IMR-90 (cell line): ENCODE data around the gene TRPM3.

ENCODE experiments used
- BHLHE40 ChIP-seq: fragments of 150-350 bp; IDR thresholded peaks from 2 replicates; pipeline ENCODE4 v1.6.1; 2016; ENCODE audit warnings: mild to moderate bottlenecking, low read depth, low read length
- FOS ChIP-seq: fragments of 150-350 bp; IDR thresholded peaks from 2 replicates; pipeline ENCODE4 v1.6.1; 2016; ENCODE audit warnings: low read depth, low read length
- NFE2L2 ChIP-seq: fragments of 150-350 bp; IDR thresholded peaks from 2 replicates; pipeline ENCODE4 v1.6.1; 2016; ENCODE audit warnings: low read depth, mild to moderate bottlenecking, low read length
- POLR2A ChIP-seq: IDR thresholded peaks from 2 replicates; pipeline ENCODE4 v1.6.1; 2012; ENCODE audit warnings: mild to moderate bottlenecking, low read depth, low read length
- RAD21 ChIP-seq: IDR thresholded peaks from 2 replicates; pipeline ENCODE4 v1.6.1; 2012; ENCODE audit warnings: low read length, improper control_type of control experiment
- RFX5 ChIP-seq: IDR thresholded peaks from 2 replicates; pipeline ENCODE4 v1.8.0; 2012; ENCODE audit warnings: low read depth, mild to moderate bottlenecking, low read length, moderate library complexity
- SMC3 ChIP-seq: fragments of 150-350 bp; IDR thresholded peaks from 2 replicates; pipeline ENCODE4 v1.6.1; 2016; ENCODE audit warnings: low read depth, mild to moderate bottlenecking, antibody characterized with exemption, low read length, moderate library complexity
- TF ChIP-seq, protein P1 (sequence below): conservative IDR thresholded peaks from 2 replicates; pipeline ENCODE4 v1.5.1; 2012; ENCODE audit warnings: mild to moderate bottlenecking, low read depth, low read length, improper control_type of control experiment
- TF ChIP-seq, protein P2 (sequence below): fragments of 150-350 bp; IDR thresholded peaks from 2 replicates; pipeline ENCODE4 v1.6.1; 2017; ENCODE audit warnings: mild to moderate bottlenecking, antibody characterized with exemption, low read length, low read depth

DNA sequence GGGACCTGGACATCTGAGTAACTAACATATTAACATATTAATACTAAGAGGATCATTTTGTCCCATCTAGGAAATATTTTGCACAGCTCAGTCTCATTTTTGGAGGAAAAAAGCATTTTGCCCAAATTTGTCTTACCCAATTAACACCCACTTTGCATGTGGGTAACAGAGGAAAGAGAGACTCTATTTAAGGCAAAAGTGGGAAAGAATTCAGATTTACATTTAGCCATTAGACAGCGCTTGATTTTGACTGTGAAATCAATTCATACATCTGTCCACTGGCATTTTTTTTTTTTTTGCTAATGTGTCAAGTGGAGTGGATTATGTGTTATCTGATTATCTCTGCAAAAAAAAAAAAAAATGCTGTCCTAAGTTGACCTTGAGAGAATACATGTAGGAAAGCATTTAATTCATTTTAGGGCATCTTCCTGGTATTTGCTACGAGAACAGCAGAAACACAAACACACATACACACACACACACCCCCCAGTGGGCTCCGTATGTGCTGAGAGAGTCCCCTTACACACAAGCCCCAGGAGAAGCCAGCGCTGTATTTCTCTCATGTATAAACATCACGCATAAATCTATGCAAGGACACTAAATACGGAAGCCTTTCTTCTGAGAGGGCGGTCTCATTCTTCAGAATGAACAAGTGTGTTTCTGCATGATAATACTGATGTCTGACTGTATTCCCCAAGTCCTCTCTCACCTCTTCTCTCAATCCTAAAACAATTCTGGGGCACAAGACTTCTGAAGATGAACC is 505.0 kb downstream of the TRPM3 start:
- no peak for TF ChIP-seq RAD21
- TF ChIP-seq, protein P1, sequence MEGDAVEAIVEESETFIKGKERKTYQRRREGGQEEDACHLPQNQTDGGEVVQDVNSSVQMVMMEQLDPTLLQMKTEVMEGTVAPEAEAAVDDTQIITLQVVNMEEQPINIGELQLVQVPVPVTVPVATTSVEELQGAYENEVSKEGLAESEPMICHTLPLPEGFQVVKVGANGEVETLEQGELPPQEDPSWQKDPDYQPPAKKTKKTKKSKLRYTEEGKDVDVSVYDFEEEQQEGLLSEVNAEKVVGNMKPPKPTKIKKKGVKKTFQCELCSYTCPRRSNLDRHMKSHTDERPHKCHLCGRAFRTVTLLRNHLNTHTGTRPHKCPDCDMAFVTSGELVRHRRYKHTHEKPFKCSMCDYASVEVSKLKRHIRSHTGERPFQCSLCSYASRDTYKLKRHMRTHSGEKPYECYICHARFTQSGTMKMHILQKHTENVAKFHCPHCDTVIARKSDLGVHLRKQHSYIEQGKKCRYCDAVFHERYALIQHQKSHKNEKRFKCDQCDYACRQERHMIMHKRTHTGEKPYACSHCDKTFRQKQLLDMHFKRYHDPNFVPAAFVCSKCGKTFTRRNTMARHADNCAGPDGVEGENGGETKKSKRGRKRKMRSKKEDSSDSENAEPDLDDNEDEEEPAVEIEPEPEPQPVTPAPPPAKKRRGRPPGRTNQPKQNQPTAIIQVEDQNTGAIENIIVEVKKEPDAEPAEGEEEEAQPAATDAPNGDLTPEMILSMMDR = no peak
- TF ChIP-seq POLR2A = no peak
- TF ChIP-seq RFX5 = no peak
- no peak for TF ChIP-seq BHLHE40
- no peak for TF ChIP-seq FOS
- no peak for TF ChIP-seq NFE2L2
- TF ChIP-seq, protein P2, sequence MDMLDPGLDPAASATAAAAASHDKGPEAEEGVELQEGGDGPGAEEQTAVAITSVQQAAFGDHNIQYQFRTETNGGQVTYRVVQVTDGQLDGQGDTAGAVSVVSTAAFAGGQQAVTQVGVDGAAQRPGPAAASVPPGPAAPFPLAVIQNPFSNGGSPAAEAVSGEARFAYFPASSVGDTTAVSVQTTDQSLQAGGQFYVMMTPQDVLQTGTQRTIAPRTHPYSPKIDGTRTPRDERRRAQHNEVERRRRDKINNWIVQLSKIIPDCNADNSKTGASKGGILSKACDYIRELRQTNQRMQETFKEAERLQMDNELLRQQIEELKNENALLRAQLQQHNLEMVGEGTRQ = no peak
- no peak for TF ChIP-seq SMC3
